ENCODE measurements around the gene PTGS1. TPM values are rescaled to one million over a fixed set of nuclear protein-coding genes. Genes with fewer than 3 reads are reported as not detected.

Gene PTGS1
- total and polyA plus RNA-seq, 9 of the 15 experiments (the other 6 are each of a cell fraction or from before 2014, with no cell fraction given) = 3.4 to 12.9 (median 5.3) TPM

DNA sequence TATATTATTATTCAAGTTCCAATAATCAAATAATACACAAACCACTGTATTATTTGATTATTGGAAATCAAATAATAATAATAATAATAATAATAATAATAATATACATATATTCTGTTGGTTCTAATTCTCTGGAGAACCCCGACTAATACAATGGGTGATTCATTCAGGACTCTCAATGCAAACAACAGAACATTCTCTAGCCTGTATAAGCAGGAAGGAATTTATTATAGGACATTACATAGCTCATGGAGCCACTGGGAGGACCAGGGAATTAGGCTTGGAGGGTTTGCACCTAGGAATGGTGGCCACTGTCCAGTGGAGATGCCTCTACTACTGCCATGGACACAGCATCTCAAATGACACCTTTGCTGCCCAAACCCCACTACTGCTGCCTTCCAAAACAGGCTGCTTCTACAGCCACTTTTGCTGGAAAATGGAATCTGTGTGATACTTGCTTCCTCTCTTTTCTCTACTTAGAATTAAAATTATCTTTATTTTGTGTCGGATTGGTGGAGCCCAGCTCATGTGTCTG is 25.9 kb downstream of the PTGS1 start:
- no peaks in the 10 kb centered on the region for H3K79me2 ChIP-seq (ENCODE audit: control insufficient read depth, insufficient read depth, low read length)
- in situ Hi-C loops (cut with MboI) = no loop called here
- H2AFZ ChIP-seq (ENCODE audit: low read depth, low read length) = no peak overlapping the region
- CTCF ChIA-PET (ENCODE audit: low intra/inter-chr PET ratio) = no interaction called here
- no peaks in the 10 kb centered on the region; a peak in 1 of 5 replicates for H3K4me1 ChIP-seq (replicated peaks in 1 of 2; ENCODE audit: control insufficient read depth in 2 of 2, insufficient read depth in 2 of 2, low read length in 2 of 2)
- no peaks in the 10 kb centered on the region for H3K36me3 ChIP-seq (ENCODE audit: control insufficient read depth, insufficient read depth, low read length)
- no peak for FAIRE-seq
- H3K27me3 ChIP-seq (ENCODE audit: control insufficient read depth in 2 of 2, insufficient read depth in 2 of 2, low read length in 2 of 2) = no peaks in the 10 kb centered on the region; a peak in 1 of 5 replicates
- no peak overlapping the region for H3K9ac ChIP-seq (ENCODE audit: insufficient read depth in 1 of 2, low read depth in 2 of 2, low read length in 2 of 2)
- no peak overlapping the region for H3K4me3 ChIP-seq
- no peak overlapping the region for H3K27ac ChIP-seq (ENCODE audit: extremely low read depth, low read depth, low read length)
- no peaks in the 10 kb centered on the region for H3K9me1 ChIP-seq (ENCODE audit: control insufficient read depth, insufficient read depth, low read length)
- intact Hi-C loops (cut with micrococcal nuclease) = no loop called here
- POLR2A ChIA-PET = interaction anchor here (0.6 kb wide), 1 partner anchor 35 kb away, joined by 3 read pairs; no protein-coding TSS in a partner anchor
- H3K4me2 ChIP-seq (ENCODE audit: insufficient read depth, low read length) = no peak overlapping the region
- TF ChIP-seq FOSL1 (tag; conservative IDR thresholded peaks at IDR 0.05) (no peak), ARNT (IDR thresholded peaks at IDR 0.05) (no peak), ESRRB (CRISPR knock-in tag; IDR thresholded peaks at IDR 0.05; ENCODE audit: borderline replicate concordance) (no peak), RFX1 (IDR thresholded peaks at IDR 0.05) (no peak), POLR2H (tag; IDR thresholded peaks at IDR 0.05; ENCODE audit: low read depth) (no peak), ZNF507 (tag; conservative IDR thresholded peaks at IDR 0.05) (no peak), HIVEP1 (CRISPR knock-in tag; IDR thresholded peaks at IDR 0.05) (no peak), ZFP30 (CRISPR knock-in tag; IDR thresholded peaks at IDR 0.05; ENCODE audit: borderline replicate concordance) (no peak), ZNF41 (CRISPR knock-in tag; conservative IDR thresholded peaks at IDR 0.05) (no peak)
- TF ChIP-seq, protein P1, sequence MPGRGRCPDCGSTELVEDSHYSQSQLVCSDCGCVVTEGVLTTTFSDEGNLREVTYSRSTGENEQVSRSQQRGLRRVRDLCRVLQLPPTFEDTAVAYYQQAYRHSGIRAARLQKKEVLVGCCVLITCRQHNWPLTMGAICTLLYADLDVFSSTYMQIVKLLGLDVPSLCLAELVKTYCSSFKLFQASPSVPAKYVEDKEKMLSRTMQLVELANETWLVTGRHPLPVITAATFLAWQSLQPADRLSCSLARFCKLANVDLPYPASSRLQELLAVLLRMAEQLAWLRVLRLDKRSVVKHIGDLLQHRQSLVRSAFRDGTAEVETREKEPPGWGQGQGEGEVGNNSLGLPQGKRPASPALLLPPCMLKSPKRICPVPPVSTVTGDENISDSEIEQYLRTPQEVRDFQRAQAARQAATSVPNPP (IDR thresholded peaks at IDR 0.05; ENCODE audit: borderline replicate concordance, insufficient read depth, insufficient read length) = no peak
- H4K20me1 ChIP-seq (replicated peaks; ENCODE audit: control insufficient read depth, insufficient read depth, low read length) = no peaks in the 10 kb centered on the region
- no TSS peak for BruUV-seq (replicated peaks)
- no peak for ATAC-seq
- H3K9me3 ChIP-seq (replicated peaks; ENCODE audit: control insufficient read depth, insufficient read depth, low read depth, low read length) = no peaks in the 10 kb centered on the region
- WGBS (ENCODE audit: insufficient coverage, low coverage, missing lambda C conversion rate) = 0% methylated on average over 2 of the region's 2 CpGs
- DNase-seq (ENCODE audit: extremely low read depth in 1 of 4, low spot score in 3 of 4) = no peak
